IPS-11a (cell line): ENCODE data around the gene SDC3.

ENCODE experiments used
- H3K4me3 ChIP-seq: one replicate; pipeline ENCODE4 v1.5.1; 2013; ENCODE audit warnings: low read depth, low read length, control low read depth

Gene SDC3

DNA sequence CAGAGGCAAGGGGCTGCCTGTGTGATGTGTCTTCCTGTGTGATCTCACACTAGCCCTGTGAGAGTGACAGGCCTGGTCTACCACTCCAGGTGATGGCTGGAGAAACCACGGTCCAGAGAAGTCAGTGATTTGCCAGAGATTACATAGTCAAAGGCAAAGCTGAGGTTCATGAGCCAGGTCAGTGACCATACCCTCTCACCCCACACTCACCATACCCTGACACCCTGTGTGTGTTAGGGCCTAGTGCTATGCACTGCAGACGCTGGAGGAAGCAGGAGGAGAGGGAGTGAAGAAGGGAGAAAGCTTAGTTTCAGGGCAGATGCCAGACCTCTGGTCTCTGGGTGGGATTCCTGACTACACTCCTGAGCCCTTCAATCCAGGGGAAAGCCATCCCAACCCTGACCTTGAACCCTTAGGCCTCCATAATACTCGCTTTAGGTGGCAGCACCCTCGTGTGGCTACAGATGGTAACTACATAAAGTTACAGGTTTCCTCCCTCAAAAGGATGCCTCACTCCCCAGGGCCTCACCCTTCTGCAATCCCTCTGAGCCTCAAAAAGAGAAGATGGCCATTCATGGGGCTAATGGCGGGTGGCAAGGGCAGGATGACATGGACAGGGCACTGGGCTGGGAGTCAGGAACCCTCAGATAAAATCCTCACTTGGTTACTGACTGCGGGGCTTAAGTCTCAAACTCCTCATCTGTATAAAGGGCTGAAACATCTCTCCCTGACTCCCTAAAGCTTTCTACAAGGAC is 20.8 kb upstream of the SDC3 start:
- no peak overlapping the region for H3K4me3 ChIP-seq

DNA sequence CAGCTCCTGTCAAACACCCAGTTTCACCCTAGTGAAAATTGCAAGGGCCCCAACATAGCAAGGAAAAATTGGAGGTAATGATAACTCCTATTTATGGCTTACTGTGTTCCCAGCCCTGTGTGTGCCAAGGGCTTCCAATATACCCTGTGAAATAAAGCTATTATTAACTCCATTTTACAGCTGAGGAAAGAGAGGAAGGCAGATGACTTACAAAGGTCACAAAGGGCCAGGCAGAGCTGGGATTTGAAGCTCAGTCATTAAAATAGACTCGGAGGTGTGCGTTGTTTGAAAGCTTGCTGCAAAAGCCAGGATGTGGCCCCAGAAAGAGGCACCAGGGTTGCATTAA is 20.2 kb upstream of the SDC3 start:
- H3K4me3 ChIP-seq, result no peak overlapping the region

DNA sequence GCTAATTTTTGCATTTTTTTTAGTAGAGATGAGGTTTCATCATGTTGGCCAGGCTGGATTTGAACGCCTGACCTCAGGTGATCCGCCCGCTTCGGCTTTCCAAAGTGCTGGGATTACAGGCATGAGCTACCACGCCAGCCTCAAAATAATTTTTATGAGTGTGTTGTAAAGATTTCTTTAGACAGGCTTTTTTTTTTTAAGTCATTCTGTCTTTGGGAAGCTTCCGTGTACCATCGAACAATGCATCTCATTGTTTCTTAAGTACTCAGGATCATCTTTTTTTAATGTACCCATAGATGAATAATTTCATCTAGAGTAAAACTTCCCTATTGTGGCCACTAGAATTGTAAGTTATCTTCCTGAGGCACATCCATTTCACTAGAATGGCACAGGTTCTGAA is 19.6 kb upstream of the SDC3 start:
- no peak overlapping the region for H3K4me3 ChIP-seq

DNA sequence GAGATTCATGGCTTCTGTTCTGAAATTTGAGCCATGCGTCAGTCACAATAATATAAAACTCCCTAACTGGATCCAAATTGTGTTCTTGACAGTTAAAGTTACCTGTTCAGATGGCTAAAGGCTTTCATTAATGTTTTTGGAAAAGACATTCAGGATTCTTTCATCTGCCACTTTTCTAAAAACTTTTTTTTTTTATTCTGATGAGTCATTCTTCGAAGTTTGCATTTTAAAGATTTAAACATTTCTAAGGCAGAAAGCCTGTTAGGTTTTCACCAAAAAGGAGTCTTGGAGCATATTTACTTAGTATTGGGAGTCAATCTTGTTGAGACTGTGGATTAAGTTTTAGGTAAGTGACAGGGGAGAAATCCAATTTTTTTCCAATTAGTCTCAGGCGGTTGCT is 18.9 kb upstream of the SDC3 start:
- H3K4me3 ChIP-seq, result no peak overlapping the region

DNA sequence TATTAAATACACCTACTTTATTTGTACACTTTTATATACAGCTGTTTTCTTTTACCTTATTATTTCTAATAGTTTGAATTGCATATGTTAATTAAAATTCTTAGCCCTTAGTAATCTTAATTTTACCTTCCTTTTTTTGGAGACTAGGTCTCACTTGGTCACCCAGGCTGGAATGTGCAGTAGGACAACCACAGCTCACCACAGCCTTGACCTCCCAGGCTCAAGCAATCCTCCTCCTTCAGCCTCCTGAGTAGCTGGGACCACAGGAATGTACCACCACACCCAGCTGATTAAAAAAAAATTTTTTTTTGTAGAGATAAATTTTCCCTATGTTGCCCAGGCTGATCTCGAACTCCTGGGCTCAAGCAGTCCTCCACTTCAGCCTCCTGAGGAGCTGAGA is 15.0 kb upstream of the SDC3 start:
- H3K4me3 ChIP-seq, result no peak overlapping the region

DNA sequence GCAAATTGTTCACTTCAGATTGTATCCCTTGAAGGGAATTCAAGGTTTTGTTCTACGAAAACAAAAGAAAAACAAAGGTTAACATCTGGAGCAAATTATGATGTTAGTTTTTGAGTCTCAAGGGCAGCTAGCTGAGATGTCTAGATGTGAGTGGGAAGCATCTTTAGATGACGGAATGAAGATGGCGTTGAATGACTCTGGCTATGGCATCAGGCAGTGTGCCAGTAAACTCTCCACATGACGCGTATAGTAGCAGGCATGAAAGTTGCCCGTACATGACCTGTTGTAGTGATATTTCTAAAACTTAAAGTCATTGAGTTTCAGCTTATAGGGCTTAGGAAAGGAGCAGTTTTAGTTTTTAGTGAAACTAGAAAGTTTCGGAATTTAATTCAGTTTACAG is 12.3 kb upstream of the SDC3 start:
- H3K4me3 ChIP-seq, result no peak overlapping the region

DNA sequence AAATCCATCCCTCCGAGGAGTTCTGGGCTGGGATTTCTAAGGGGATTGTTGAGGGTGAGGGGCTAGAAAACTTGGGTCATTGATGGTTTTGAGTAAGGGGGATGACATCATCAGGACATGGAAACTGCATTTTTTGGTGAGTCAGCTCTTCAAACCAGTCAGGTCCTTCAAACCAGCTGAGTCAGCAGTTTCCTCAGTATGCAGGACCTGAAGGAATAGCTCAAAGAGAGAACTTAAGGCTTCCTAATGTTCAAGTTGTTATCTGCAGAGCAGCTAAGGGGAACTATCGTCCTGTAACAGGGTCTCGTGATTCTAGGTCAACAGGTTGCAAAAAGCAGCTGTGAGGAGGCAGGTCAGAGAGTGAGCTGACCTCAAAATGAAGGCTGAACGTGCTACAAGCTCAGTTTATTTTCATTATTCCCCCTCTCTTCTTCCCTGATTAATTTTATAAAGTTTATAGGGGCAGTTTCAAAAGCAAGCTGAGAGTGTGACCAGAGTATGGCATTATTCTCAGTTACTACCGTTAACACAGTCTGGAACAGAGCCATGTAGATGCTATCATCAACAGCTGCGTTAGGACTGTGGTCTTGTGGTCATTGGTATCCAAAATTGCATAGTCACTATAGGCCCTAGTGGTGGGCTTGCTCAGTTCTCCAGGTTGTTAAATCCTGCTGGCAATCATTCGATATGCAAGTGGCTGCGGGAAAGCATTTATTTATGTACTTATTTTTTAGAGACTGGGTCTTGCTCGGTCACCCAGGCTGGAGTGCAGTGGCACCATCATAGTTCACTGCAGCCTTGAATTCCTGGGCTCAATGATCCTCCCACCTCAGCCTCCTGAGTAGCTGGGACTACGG is 10.7 kb upstream of the SDC3 start:
- H3K4me3 ChIP-seq, result no peak overlapping the region

DNA sequence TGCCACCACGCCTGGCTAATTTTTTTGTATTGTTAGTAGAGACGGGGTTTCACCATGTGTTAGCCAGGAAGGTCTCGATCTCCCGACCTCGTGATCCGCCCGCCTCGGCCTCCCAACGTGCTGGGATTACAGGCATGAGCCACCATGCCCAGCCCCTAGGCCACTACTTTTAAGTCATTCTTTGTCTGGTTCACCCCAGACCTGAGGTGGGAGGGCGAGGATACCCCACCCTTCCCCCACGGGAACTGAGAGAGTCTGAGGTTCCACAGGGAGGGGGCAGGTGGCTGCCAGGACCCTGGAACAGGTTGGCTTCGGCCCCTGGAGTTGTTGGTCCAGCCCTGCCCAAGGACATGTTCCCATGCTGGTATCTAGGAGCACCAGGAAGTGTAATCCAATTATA is 7.7 kb upstream of the SDC3 start:
- H3K4me3 ChIP-seq, result no peak overlapping the region

DNA sequence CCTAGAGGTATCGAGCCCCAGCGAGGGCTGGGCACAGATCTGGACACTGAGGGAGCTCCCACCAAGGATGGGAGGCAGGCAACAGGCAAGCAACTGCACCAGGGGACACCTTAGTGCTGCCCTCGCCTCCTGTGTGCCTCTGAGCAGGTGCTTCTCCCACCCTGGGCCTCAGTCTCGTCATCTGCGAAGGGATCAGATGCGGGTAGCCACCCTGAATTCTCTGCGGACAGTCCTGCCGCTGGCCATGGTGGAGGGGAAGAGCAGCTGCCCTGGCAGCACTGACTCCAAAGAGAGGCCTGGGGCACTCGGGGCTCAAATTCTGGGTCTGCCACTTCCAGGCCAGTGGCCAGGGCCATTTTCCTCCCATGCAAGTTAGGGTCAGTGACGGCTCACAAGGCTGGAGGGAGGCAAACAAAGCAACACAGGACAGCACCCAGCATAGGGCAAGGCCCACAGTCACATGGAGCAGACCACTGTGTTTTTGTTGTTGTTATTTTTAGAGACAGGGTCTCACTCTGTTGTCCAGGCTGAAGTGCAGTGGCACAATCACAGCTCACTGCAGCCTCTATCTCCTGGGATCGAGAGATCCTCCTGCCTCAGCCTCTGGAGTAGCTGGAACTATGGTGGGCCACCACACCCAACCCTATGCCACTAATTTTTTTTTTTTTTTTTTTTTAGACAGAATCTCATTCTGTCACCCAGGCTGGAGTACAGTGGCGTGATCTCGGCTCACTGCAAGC is 7.1 kb upstream of the SDC3 start:
- no peak overlapping the region for H3K4me3 ChIP-seq

DNA sequence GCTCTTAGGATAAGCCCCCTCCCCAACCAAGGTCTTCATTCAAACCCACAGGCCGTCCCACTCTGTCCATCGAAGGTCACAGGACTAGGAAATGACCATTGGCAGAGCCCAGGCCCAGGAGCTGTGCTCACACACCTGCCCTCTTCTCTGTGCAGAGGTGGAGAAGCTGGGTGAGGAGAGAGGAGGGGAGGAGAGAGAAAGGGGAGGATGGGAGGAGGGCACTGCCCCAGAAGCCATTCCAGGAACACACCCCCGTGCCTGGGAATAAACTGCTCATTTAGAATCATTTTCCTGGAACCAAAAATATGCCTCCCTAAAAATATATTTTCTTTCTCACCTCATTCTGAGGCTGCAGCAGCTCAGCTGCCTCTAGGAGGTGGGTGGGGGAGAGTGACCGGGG is 6.4 kb upstream of the SDC3 start:
- no peak overlapping the region for H3K4me3 ChIP-seq

DNA sequence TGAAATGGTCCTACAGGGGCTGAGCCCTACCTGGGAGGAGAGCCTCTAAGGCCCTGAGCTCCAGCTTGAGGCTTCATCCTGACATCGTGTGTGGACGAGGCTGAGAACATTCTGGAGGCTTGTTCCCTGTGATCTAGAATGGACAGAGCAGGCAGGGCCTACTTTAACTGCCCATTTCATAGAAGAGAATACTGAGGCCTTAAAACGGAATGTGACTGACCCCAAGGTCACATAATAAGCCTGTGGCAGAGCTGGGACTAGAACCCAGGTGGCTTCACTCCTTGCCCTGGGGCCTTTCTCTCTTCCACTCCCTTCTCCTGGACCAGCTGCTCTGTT is 6.0 kb upstream of the SDC3 start:
- H3K4me3 ChIP-seq, result no peak overlapping the region

DNA sequence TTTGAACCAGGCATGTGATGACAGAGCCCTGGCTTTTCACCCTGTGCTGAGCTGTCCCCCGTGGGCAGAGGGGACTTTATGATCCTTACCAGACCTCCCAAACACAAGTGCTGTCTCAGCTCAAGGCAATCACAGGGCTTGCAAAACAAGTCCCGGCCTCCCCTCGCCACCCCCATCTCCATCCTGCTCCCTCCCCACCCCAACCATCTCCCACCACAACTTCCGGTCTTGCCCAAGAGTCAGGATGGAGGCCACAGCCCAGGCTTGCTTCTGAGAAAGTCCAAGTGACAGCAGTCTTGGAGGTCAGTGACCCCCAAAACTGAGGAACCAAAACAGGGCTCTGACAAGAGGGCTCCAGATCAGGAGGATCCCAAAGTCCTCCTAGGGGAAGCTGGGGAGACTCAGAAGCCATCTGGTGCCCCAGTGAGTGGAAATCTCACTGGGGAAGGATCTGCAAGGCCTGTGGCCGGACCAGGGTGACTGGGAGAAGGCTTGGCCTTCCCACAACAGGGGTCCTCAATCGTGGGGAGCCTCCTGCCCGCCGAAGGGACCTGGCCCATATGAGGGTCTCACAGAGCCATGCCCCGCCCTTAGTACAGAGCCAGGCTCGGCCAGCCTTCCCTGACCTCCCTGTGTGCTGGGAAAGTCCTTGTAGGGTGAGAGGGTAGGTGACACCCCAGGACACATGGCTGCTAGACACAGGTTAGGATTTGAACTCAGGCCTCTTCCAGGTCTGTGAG is 4.5 kb upstream of the SDC3 start:
- no peak overlapping the region for H3K4me3 ChIP-seq

DNA sequence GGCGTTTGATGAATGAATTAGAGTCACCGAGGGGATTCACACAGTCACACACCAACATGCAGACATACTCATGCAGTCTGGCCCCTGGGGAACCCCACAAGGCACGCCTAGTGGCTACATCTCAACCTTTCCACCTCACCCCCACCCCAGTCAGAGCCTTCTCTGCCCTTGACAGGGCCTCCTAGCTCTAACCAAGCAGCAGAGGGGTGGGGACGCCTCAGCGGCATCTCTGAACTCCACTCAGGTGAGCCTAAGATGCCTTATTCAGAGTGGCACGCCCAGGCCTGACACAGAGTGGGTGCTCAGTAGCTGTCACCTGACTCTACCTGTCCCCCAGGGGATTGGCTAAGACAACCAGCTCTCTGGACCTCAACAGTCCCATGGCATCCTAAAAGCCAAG is 3.7 kb upstream of the SDC3 start:
- no peak overlapping the region for H3K4me3 ChIP-seq

DNA sequence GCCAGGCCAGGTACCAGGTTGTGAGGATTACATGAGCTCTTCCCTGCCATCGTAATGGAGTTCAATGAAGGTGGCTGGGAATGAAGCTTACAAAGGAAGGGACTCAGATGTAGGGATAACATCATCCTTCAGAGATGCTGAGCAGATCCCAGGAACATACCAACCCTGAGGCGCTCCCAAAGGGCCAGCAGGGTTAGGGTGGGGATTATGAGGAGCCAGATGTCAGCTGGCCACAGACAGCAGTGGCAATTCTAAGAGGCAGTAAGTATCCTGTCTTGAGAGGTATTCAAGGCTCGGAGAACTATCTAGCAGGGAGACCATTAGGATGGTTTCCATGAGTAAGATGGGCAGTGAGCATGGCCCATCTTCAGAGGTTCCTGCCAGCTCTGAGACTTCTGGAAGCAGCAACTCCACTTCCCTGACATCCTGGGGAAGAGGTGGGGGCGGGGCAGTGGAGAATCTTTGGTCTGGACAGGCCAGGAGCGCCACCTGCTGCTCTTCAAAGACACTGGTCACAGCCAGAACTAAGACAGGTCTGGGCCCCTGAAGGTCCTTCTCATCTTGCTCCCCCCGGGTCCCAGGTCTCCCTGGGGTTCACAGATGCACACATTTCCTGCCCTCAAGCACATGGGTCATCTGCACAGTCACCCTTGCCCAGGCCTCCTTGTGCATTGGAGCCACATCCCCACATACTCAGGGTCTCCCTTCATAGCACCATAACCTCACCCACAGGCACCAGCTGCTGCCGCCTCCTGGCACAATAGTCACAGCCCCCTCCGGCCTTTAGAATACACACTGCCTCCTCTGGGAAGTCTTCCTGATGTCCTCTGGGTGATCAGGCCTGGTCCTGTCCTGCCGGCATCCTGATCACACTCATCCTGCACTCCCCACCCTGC is 2.7 kb upstream of the SDC3 start:
- H3K4me3 ChIP-seq, result no peak overlapping the region

DNA sequence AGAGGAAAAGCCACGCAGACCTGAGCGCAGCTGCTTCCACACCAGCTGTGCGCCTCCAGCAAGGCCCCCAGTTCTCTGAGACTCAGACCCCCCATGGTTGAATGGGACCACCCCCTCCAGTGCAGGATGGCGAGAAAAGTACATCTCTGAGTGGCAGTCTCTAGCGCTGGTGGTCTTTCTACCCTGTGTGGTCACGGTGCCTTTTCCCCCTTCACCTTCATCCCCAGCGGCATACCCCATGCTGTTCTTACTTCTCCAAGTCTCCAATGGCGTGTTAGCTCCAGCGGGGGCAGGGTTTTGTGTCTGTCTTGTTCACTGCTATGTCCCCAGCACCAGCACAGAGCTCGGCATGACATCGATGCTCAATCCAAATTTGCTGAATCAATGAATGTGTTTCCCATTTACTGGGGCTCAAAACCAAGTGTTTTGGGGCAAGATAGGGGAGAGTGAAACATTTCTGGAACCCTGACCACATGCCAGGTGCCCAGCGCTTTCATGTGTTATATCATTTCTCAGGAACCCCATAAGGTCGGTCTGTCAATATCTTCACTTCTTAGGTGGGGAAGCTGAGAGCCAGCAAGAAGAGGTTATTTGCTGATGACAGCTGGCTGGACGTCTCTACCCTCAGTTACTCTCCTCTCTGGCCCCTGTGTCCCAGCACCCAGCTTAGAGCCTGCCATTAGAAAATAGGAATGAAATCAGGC is 959 bp upstream of the SDC3 start:
- no peak overlapping the region for H3K4me3 ChIP-seq

DNA sequence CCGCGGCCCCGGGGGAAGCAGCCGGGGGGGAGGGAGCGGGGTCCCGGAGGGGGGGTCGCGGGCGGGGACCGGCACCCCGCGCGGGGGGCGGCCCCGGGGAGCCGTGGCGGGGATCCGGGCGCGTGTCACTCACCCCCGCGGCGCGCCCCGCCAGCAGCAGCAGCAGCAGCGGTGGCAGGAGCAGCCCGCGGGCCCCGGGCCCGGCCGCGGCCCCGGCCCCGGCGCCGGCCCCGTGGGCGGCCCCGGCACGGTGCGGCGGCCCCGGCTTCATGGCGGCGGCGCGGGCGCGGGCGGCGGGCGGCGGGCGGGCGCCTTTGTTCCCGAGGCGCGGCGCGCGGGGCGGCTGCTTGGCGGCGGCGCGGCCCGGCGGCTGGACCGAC is 252 bp downstream of the SDC3 start:
- H3K4me3 ChIP-seq, result no peak overlapping the region

DNA sequence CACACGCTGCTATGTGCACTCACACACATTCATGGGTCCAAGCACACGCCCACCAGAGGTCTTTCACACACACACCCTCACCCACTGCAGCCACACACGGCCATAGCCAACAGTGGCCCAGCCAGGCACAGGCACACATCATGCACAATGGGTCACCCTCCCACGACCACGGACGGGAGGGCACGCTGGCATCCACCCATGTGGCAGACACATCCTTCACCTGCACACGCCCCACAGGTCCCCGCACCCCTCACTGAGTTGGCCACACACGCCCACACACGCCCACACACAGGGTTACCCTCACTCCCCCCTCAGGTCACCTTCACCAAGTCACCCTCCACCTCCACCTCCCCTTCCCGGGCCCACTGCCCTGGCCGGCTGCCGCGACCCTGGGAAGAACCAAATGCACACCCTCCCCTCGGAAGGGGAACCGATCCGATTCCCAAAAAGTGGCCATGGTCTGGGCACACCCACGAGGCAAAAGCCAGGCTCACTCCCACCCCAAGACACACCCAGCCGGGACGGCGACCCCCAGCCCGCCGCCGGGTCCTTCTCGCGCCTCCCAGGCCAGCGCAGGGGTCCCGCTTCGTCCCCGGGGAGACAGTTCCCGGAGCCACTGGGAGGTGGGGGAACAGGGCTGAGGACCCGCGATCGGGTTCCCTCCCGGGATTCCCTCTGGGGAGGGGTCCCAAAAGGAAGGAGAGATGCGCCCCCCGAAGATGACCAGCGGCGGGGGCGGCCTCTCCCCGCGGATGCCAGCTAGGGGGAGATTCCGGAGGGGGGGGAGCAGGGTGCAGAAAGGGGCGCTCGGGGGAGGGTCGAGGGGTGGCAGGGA is 860 bp downstream of the SDC3 start:
- peak overlapping the region; percentile 50 for H3K4me3 ChIP-seq

DNA sequence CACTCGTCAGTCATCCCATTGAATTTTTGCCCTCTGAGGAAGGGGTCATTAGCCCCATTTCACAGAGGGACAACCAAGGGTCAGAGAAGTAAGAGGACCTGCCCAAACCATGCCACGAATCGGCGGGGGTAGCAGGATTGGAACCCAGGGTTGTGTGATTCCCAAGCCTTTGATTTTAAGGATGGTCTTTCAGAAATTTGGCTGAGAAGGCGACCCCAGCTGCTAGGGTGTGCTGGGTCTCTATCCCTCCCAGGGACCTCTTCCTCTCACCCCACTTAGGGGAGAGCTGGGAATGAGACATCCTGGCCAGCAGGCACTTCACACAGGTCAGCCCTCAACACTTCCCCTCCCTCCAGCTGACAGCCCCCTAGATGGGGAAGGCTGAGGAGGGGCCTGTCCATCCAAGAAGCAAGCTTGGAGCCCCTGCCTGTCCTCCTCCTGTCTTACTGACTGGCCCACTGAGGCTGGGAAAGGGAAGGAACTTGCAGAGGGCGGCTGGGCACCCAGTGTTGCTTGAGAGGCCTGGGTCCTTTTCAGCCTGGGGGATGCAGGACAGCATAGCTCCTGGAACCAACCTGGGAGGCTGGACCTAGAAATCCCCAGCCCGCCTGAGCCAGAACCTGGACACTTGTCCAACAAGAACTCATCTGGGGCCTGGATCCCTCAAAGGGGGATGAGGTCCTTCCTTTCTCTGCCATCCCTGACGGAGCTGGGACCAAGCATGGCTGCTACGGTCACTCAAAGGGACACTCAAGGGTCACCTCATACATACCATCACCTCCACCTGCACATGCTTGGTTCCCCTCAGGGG is 1.7 kb downstream of the SDC3 start:
- H3K4me3 ChIP-seq, result no peak overlapping the region
